ENCODE results near the gene CDC14A. TPM values are rescaled to one million over a fixed set of nuclear protein-coding genes. Genes with fewer than 3 reads are reported as not detected.

Gene CDC14A
- total and polyA plus RNA-seq, 2 donors (not counting 3 experiments of a cell fraction or from before 2014, with no cell fraction given), result 3.4 to 13.9 TPM

DNA sequence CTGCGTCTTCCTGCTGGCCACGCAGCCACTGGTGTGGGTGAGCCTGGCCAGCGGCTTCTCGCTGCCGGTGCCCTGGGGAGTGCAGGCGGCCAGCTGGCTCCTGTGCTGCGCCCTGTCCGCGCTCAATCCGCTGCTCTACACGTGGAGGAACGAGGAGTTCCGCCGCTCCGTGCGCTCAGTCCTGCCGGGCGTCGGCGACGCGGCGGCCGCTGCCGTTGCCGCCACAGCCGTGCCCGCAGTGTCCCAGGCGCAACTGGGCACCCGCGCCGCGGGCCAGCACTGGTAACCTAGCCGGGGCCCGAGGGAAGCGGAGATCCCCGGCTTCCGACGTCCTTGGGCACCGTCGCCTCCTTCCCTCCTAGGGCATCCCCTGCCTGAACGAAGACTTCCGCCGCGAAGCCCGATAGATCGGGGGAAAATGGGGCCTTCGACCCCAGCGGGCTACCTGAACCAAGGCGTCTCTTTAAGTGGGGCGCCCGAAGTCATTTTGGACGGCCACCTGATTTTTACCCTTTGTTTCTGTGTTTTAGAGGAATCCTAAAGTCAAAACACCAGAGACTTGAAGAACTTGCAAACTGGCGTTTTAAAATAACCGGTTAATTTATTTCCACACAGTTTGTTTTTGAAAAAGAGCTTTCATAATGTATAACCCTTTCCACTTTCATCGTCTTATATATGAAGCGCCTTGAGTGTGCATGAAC, 187.7 kb downstream of the CDC14A start:
- Histone ChIP-seq H3K4me3 (replicated peaks in 1 of 3; ENCODE audit: insufficient read depth in 1 of 3, low read depth in 1 of 3, low read length in 3 of 3) (peak overlapping the region; percentile 21 to 44 (median 38)), H3K9me1 (replicated peaks; ENCODE audit: control insufficient read depth, extremely low read depth, insufficient read depth, low read length) (no peaks in the 10 kb centered on the region), H4K20me1 (replicated peaks; ENCODE audit: control insufficient read depth, extremely low read depth, insufficient read depth, low read length) (no peaks in the 10 kb centered on the region), H2AFZ (ENCODE audit: low read depth, low read length) (peak overlapping the region; percentile 93), H3K27ac (ENCODE audit: insufficient read depth, low read depth, low read length) (no peak overlapping the region), H3K4me1 (ENCODE audit: control insufficient read depth, extremely low read depth, insufficient read depth, low read length) (peaks cover 15% of the 10 kb centered on the region), H3K79me2 (ENCODE audit: control insufficient read depth, insufficient read depth, low read length) (no peaks in the 10 kb centered on the region), H3K4me2 (ENCODE audit: insufficient read depth, low read length) (peak overlapping the region; percentile 89), H3K27me3 (ENCODE audit: control insufficient read depth in 2 of 2, insufficient read depth in 2 of 2, low read length in 2 of 2) (peaks cover 0 to 7% of the 10 kb centered on the region in 2 experiments), H3K9ac (replicated peaks; ENCODE audit: extremely low read depth, insufficient read depth, low read length) (no peak overlapping the region), H3K36me3 (ENCODE audit: control insufficient read depth in 2 of 2, extremely low read depth in 1 of 2, insufficient read depth in 2 of 2, low read length in 2 of 2) (no peaks in the 10 kb centered on the region), H3K9me3 (replicated peaks; ENCODE audit: control insufficient read depth, insufficient read depth, low read length) (no peaks in the 10 kb centered on the region)
- POLR2A ChIA-PET, result no interaction called here
- TF ChIP-seq JUN (IDR thresholded peaks at IDR 0.05; ENCODE audit: borderline replicate concordance, insufficient read depth, insufficient read length, low read depth) (no peak), POLR2A (IDR thresholded peaks at IDR 0.05; ENCODE audit: low read depth, low read length) (no peak), MAX (IDR thresholded peaks at IDR 0.05; ENCODE audit: insufficient read depth, insufficient read length) (peak; percentile 27)
- CTCF ChIA-PET, result interaction anchor here (1.0 kb wide), 1 partner anchor 329 kb away, joined by 3 read pairs; no protein-coding TSS in a partner anchor
- BruUV-seq (replicated peaks), result no TSS peak
- FAIRE-seq (peak; percentile 15), DNase-seq (ENCODE audit: low read depth, low spot score) (peak; percentile 39)
- intact Hi-C loops (cut with micrococcal nuclease), result loop anchor here (1.0 to 5.0 kb wide), 2 partner anchors 57 to 327 kb away; no protein-coding TSS in a partner anchor
- dilution Hi-C loops (cut with MboI; ENCODE audit: extremely low pct_ligation_motif_present, low sequenced_read_pairs), result no loop called here

GRCh38 chr1:100542285-100542684, 190.0 kb downstream of the CDC14A start:
- TF ChIP-seq EZH2 (IDR thresholded peaks at IDR 0.05; ENCODE audit: borderline replicate concordance, low read depth, low read length, severe bottlenecking) (no peak), POLR2AphosphoS5 (IDR thresholded peaks at IDR 0.05; ENCODE audit: insufficient read depth, low read depth, low read length) (no peak)
- Histone ChIP-seq H3K9me3 (replicated peaks; ENCODE audit: control insufficient read depth, insufficient read depth, low read length) (no peaks in the 10 kb centered on the region), H3K4me3 (replicated peaks in 1 of 3; ENCODE audit: insufficient read depth in 1 of 3, low read depth in 1 of 3, low read length in 3 of 3) (no peak overlapping the region), H3K27me3 (ENCODE audit: control insufficient read depth in 2 of 2, insufficient read depth in 2 of 2, low read length in 2 of 2) (peaks cover 0 to 7% of the 10 kb centered on the region in 2 experiments), H3K27ac (ENCODE audit: insufficient read depth, low read depth, low read length) (no peak overlapping the region), H3K9me1 (replicated peaks; ENCODE audit: control insufficient read depth, extremely low read depth, insufficient read depth, low read length) (no peaks in the 10 kb centered on the region), H3K4me1 (ENCODE audit: control insufficient read depth, extremely low read depth, insufficient read depth, low read length) (peaks cover 15% of the 10 kb centered on the region), H4K20me1 (replicated peaks; ENCODE audit: control insufficient read depth, extremely low read depth, insufficient read depth, low read length) (no peaks in the 10 kb centered on the region), H3K36me3 (ENCODE audit: control insufficient read depth in 2 of 2, extremely low read depth in 1 of 2, insufficient read depth in 2 of 2, low read length in 2 of 2) (no peaks in the 10 kb centered on the region), H3K79me2 (ENCODE audit: control insufficient read depth, insufficient read depth, low read length) (no peaks in the 10 kb centered on the region), H3K4me2 (ENCODE audit: insufficient read depth, low read length) (no peak overlapping the region), H3K9ac (replicated peaks; ENCODE audit: extremely low read depth, insufficient read depth, low read length) (no peak overlapping the region), H2AFZ (ENCODE audit: low read depth, low read length) (no peak overlapping the region)
- FAIRE-seq (no peak), DNase-seq (ENCODE audit: low read depth, low spot score) (no peak)
- ChIA-PET POLR2A (no interaction called here), CTCF (interaction anchor here (1.1 to 1.4 kb wide), 2 partner anchors 13 to 323 kb away, joined by 3 read pairs; no protein-coding TSS in a partner anchor)
- intact Hi-C loops (cut with micrococcal nuclease) (no loop called here), dilution Hi-C loops (cut with MboI; ENCODE audit: extremely low pct_ligation_motif_present, low sequenced_read_pairs) (no loop called here)
- BruUV-seq (replicated peaks), result no TSS peak

All from endothelial cell of umbilical vein (primary cell).